Measurements from ENCODE around the gene ECHS1.

ECHS1 gene

DNA sequence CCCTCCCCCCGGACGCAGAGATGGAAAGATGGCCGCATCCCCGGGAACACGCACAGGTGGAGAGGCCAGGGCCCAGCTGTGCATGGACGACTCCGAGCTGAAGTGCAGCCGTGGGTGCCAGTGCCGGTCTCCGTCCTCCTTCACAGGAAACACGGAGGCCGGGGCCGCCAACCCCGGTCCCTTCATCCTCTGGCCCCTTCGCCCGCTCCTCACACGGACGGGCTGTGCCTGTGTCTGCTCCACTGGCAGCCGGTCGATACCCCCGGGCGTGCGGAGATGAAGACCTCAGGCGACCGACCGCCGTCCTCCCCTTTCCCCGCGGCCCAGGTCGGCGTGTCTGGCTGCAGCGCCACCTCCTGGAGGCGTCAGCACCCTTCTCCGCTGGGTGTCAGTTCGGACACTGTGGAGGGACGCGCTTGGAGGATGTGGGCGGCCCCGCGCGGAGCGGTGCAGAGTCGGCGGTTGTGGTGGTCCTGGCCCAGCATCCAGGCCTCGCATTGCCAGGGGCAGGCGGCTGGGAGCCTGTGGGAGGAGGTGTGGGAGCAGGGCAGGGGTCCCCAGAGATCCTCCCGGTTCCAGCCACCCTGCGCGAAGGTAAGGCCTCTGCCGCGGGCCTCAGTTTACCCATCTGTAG, 54.5 kb downstream of the ECHS1 start:
- DNase-seq = peak; percentile 31

DNA sequence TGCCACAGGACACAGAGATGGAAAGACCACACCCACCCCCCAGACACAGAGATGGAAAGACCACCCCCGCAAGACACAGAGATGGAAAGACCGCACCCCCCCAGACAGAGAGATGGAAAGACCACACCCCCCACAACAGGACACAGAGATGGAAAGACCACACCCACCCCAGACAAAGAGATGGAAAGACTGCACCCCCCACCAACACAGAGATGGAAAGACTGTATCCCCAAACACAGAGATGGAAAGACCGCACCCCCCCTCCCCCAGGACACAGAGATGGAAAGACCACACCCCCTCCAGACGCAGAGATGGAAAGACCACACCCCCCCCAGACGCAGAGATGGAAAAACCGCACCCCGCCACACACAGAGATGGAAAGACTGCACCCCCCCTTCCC, 56.4 kb downstream of the ECHS1 start:
- DNase-seq = no peak

DNA sequence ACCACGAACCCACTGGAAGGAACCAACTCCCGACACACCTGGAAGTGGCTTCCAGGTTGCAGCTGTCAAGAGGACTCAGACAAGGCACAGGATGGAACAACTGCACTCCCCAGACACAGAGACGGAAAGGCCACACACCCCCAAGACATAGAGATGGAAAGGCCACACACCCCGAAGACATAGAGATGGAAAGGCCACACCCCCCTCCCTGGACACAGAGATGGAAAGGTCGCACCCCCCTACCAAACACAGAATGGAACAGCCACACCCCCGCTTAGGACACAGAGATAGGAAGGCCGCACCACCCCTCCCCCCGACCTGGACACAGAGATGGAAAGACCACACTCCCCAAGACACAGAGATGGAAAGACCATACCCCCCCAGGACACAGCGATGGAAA, 56.9 kb downstream of the ECHS1 start:
- DNase-seq = no peak

DNA sequence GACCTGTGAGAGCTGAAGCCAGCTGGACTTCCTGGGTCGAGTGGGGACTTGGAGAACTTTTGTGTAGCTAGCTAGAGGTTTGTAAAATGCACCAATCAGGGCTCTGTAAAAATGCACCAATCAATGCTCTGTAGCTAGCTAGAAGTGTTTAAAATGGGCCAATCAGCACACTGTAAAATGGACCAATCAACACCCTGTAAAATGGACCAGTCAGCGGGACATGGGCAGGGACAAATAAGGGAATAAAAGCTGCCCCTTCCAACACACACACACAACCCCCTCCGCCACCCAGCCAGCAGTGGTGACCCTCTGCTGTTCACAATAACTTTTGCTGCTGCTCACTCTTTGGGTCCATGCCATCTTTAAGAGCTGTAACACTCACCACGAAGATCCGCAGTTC, 57.3 kb downstream of the ECHS1 start:
- no peak for DNase-seq

DNA sequence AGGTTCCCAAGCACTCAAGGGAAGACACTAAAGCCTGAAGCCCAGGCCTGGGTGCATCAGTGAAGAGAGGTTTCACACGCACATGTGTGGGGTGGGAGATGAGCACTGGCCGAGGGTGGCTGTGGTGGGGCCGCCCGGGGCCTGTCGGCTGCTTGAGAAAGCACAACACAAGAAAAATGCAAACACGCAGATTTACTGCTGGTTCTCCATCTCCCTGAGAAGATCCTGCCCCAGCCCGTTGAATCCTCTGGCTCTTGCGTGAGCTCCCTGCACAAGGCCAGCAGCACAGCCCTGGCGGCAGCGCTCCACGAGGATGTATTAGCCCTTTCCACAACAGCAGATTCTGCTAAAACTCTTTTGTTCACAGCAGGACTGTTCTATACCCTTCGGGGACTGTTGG, 58.2 kb downstream of the ECHS1 start:
- no peak for DNase-seq

DNA sequence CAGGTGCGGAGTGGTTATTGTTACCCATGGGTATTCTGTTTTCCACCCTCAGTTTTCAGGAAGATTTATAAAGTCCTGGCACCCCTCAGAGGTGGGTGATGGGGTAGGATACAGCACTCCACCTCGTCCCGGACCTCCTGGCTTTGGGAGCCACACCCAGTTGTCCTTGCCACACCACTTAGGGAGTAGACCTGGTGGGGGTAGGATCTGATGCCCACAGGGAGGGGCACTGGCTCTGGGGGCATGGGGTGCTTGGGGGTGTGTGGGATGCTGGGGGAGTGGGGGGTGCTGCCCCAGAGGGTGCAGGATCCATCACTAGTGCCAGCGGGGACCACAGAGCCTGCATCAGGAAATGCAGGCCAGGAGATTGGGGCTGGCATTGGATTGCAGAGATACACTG, 60.0 kb downstream of the ECHS1 start:
- no peak for DNase-seq

DNA sequence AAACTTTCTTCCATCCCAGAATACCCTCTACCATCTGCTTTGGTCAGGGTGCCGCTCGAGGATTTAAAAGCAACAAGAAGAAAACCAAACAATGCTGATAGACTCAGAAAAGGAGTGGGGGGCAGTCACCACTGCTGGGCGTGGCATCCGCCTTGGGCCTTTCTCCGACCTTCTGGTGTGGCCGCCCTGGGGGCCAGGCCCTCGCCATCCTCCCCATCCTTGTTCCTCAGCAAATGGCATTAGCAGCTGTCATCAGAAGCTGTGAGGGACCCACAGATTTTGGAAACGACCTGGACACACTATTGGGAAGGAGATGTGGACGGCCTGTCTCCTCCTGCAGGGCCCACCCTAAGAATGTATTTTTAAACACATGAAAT, 60.4 kb downstream of the ECHS1 start:
- no peak for DNase-seq
